HUES6 (cell line): ENCODE measurements around the gene CD74.

Experiments
- H3K27ac ChIP-seq: 2 replicates; pipeline ENCODE4 v1.7.0; 2013; ENCODE audit warnings: low read depth, mild to moderate bottlenecking, low read length, inconsistent platforms
- H3K27me3 ChIP-seq: 2 replicates; pipeline ENCODE4 v1.6.1; 2013; ENCODE audit warnings: low read length; ENCODE audit not compliant: control insufficient read depth, insufficient read depth
- H3K36me3 ChIP-seq: 2 replicates; pipeline ENCODE4 v1.6.1; 2013; ENCODE audit warnings: low read length; ENCODE audit not compliant: control insufficient read depth, insufficient read depth
- H3K4me1 ChIP-seq: 2 replicates; pipeline ENCODE4 v1.6.1; 2013; ENCODE audit warnings: low read length; ENCODE audit not compliant: control insufficient read depth, insufficient read depth
- H3K4me3 ChIP-seq: 2 replicates; pipeline ENCODE4 v1.5.1; 2013; ENCODE audit warnings: low read depth, low read length
- H3K9ac ChIP-seq: one replicate; pipeline ENCODE4 v1.6.1; 2013; ENCODE audit warnings: mild to moderate bottlenecking, low read length
- H3K9me3 ChIP-seq: 2 replicates; pipeline ENCODE4 v1.6.1; 2013; ENCODE audit warnings: low read depth, low read length; ENCODE audit not compliant: control insufficient read depth, insufficient read depth

The CD74 gene

DNA sequence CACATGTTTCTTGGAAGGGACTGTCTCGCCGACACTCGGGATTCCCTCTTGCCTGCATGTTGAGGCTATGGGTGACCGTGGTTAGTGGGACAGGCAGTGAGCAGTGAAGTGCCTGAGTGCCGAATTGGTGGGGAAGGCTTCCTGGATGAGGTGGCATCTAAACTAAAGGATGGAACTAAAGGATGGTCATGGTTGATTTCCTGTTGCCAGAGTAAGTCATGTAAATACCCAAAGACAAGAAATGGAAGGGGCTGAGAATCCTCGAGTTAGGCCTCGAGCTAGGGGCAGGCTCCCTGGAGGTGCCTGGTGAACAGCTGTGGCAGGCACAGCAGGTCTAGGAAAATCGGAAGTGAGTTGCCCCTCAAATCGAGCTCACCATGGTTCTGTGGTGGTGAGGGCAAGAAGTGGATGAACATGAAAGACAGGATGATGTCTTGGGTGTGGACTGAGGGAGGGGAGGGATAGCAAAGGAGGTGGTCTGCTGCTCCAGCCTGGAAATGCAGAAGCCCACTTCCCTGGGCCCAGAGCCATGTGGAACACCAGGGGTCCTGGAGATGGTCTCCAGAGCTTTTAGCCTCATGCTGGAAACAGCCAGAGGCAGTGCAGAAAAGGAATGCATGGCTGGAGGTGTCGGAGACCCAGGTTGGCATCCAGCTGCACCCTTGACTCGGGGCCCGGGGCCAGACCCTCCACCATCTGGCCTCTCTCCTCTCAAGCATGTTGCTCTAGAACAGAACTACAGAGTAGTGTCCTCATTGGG lies 12.2 kb downstream of the CD74 start:
- no peaks in the 10 kb centered on the region for H3K9me3 ChIP-seq
- no peak overlapping the region for H3K4me3 ChIP-seq
- H3K4me1 ChIP-seq: no peaks in the 10 kb centered on the region
- peaks cover 78% of the 10 kb centered on the region for H3K36me3 ChIP-seq
- no peak overlapping the region for H3K27ac ChIP-seq
- H3K9ac ChIP-seq: no peak overlapping the region
- no peaks in the 10 kb centered on the region for H3K27me3 ChIP-seq

DNA sequence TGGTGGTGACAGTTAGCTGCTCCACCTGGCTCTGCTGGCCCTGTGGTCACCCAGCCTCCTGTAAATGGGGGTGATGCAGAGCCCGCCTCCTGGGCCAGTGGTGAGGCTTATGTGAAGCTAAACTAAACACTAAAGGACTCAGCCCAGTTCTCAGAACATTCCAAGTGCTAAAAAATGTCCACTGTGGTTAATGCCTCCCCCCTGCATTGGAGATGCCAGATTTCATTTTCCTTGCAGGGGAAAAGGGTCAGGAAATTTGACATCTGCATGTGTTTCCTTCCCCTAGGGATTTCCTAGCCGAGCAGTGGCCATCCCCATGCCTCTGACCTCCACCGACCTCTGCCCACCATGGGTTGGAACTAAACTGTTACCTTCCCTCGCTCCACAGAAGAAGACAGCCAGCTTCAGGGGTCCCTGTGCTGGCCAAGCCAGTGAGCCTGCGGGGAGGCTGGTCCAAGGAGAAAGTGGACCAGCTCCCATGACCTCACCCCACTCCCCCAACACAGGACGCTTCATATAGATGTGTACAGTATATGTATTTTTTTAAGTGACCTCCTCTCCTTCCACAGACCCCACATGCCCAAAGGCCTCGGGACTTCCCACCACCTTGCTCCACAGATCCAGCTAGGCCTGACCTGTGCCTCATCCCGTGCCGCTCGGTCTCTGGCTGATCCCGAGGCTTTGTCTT lies 13.0 kb downstream of the CD74 start:
- Histone ChIP-seq H3K27ac (no peak overlapping the region), H3K9ac (no peak overlapping the region), H3K4me1 (no peaks in the 10 kb centered on the region), H3K4me3 (no peak overlapping the region), H3K36me3 (peaks cover 87% of the 10 kb centered on the region), H3K9me3 (no peaks in the 10 kb centered on the region), H3K27me3 (no peaks in the 10 kb centered on the region)

DNA sequence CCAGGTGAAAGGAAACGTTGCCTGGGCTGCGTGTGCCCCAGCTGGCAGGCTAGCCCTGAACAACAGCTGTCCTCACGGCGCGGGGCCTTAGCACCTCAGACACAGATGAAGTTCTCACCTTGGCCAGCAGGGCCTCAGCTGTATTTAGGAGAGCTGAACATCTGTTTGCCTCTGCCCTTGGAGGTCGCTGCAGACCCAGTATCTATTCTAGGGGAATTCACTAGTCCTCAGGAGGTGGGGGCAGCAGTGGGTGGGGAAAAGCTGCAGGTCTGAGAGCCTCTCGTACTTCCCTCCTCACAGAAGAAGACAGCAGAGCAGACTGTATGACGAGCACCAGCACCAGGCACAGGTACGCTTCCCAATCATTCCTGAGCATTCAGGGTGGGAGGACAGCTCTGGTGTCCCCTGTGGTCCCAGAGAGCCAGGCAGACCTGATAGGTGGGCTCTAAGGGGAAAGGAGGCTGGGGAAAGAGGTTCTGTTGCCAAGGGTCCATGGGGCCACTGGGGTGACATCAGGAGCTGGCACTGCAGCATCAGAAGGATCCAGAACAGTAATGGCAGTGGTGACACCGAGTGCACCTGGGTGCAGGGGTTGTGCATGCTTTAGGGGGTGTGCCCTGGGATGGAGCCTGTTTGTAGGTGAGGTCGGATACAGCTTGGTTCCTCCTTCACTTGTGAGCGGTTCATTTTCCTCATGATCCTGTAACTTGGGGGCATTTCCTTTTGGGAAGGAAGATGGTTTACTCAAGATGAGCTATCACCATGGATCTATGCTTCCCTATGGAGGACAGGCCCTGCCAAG lies 13.8 kb downstream of the CD74 start:
- no peak overlapping the region for H3K9ac ChIP-seq
- no peaks in the 10 kb centered on the region for H3K27me3 ChIP-seq
- peaks cover 94% of the 10 kb centered on the region for H3K36me3 ChIP-seq
- no peak overlapping the region for H3K27ac ChIP-seq
- H3K9me3 ChIP-seq: no peaks in the 10 kb centered on the region
- no peaks in the 10 kb centered on the region for H3K4me1 ChIP-seq
- H3K4me3 ChIP-seq: no peak overlapping the region

DNA sequence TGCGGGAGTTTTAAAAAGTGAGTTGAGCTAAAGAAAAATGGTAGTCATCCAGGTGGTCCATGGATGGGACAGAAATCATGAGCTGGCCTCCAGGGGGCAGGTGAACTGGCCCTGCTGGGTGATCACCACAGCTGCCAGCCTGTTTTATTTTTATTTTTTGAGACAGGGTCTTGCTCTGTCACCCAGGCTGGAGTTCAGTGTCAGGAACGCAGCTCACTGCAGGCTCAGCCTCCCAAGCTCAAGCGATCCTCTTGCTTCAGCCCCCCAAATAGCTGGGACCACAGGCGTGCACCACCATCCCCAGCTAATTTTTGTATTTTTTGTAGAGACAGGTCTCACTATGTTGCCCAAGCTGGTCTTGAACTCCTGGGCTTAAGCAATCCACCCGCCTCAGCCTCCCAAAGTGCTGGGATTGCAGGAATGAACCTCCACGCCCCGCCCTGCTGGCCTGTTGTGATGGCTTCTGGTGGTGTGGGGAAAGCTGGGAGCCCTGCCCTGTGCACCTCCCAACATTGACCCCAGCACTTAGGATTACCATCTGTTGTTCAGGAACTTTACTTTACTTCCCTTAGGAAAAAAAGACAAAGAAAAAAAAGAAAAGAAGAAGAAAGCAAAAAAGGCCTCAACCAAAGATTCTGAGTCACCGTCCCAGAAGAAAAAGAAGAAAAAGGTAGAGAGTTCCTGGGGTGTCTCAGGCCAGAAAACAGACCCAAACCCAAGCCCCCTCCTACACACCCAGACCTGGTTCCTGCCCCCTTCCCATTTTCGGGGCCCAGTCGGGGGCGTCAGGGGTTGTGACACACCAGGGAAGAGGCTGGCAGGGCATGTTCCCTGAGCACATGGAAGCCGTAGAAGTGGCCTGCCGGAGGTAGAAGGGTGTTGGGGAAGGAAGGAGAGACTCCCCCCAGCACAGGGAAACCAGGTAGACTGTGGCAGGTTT lies 14.7 kb downstream of the CD74 start:
- Histone ChIP-seq H3K27me3 (no peaks in the 10 kb centered on the region), H3K9ac (no peak overlapping the region), H3K36me3 (peaks cover 99% of the 10 kb centered on the region), H3K27ac (no peak overlapping the region), H3K4me1 (no peaks in the 10 kb centered on the region), H3K9me3 (no peaks in the 10 kb centered on the region), H3K4me3 (no peak overlapping the region)

DNA sequence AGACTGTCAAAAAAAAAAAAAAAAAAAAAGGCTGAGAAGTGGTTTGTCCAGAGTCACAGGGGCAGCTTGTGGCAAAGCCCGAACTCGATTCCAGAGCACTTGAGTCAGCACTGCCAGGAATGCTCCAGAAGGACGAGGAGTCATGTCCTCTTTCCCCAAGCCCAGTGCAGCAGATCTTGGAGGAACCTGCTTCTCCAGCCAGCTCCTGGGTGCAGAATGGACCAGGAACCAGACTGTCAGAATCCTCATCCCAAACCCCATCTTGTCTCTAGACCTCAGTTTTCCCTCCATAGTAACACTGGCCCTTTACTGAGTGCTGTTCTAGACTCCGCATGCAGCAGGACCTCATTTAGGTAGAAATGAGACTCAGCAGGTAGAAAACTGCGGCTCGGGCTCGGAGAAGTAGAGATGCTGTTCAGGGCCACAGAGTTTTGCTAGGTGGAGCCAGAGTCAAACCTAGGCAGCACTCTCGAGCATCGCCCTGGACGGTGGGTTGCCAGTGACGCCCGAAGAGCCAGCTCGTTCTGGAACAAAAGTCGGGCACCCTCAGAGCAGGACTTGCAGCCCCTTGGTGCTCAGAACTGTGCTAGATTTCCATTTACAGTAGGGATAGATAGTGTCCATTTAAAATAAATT lies 15.4 kb downstream of the CD74 start:
- H3K4me3 ChIP-seq: no peak overlapping the region
- H3K27ac ChIP-seq: no peak overlapping the region
- no peaks in the 10 kb centered on the region for H3K4me1 ChIP-seq
- no peak overlapping the region for H3K9ac ChIP-seq
- H3K27me3 ChIP-seq: no peaks in the 10 kb centered on the region
- H3K36me3 ChIP-seq: peaks cover 99% of the 10 kb centered on the region
- no peaks in the 10 kb centered on the region for H3K9me3 ChIP-seq

DNA sequence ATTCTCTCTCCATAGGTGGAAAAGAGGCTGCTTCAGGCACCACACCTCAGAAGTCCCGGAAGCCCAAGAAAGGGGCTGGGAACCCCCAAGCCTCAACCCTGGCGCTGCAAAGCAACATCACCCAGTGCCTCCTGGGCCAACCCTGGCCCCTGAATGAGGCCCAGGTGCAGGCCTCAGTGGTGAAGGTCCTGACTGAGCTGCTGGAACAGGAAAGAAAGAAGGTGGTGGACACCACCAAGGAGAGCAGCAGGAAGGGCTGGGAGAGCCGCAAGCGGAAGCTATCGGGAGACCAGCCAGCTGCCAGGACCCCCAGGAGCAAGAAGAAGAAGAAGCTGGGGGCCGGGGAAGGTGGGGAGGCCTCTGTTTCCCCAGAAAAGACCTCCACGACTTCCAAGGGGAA lies 16.4 kb downstream of the CD74 start:
- no peaks in the 10 kb centered on the region for H3K27me3 ChIP-seq
- no peaks in the 10 kb centered on the region for H3K4me1 ChIP-seq
- no peak overlapping the region for H3K4me3 ChIP-seq
- peaks cover 100% of the 10 kb centered on the region for H3K36me3 ChIP-seq
- H3K9me3 ChIP-seq: no peaks in the 10 kb centered on the region
- H3K9ac ChIP-seq: no peak overlapping the region
- no peak overlapping the region for H3K27ac ChIP-seq

DNA sequence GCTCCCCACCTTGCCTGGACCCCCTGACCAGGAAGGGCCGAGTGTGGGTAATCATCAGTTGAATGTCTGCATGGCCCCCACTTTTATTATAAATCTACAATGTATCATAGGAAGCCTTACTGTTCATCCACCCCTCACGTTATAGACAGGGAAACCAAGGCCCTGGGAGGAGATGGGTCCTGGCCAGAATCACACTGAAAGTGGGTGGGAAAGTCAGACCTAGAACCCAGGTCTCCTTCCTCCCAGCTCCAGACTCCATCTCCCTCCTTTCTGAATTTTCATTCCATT lies 17.1 kb downstream of the CD74 start:
- Histone ChIP-seq H3K9me3 (no peaks in the 10 kb centered on the region), H3K27ac (no peak overlapping the region), H3K4me1 (no peaks in the 10 kb centered on the region), H3K9ac (no peak overlapping the region), H3K4me3 (no peak overlapping the region), H3K36me3 (peaks cover 100% of the 10 kb centered on the region), H3K27me3 (no peaks in the 10 kb centered on the region)

DNA sequence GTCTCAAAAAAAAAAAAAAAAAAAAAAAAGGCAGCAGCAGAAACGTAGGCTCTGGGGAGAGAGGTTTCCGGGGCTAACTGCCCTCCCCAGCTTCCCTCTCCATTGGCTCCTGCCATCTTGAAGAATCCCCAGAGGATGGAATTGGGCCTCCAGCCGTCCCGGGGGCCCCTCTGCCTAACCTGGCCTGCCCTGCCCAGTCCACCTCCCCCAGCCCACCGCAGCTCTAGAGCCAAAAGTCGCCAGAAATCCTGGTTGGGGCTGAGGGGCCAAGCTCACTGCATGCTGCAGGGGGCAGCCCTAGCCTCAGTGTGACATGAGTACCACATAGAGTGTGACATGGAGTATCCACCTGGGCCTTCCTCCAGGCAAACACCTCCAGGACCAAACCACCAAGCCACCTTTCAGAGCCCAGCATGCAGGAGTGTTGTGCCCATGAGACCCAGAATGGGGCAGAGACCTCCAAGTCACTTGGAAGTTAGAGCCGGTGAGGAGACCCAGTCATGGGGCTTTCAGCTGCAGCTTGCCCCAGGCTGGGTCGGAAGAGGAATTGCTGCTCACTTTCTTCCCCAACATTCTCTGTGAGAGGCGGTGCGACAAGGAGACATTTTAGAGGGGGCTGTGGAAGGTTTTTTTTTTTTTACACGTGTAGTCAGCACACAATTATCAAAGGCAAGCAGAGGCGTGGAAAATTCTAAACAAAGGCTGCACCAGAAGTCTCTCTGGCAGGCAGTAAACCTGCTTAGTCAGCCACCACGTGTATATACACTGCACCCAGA lies 17.6 kb downstream of the CD74 start:
- H3K27me3 ChIP-seq: no peaks in the 10 kb centered on the region
- H3K4me3 ChIP-seq: no peak overlapping the region
- no peaks in the 10 kb centered on the region for H3K9me3 ChIP-seq
- peaks cover 100% of the 10 kb centered on the region for H3K36me3 ChIP-seq
- no peak overlapping the region for H3K9ac ChIP-seq
- H3K4me1 ChIP-seq: no peaks in the 10 kb centered on the region
- H3K27ac ChIP-seq: no peak overlapping the region

DNA sequence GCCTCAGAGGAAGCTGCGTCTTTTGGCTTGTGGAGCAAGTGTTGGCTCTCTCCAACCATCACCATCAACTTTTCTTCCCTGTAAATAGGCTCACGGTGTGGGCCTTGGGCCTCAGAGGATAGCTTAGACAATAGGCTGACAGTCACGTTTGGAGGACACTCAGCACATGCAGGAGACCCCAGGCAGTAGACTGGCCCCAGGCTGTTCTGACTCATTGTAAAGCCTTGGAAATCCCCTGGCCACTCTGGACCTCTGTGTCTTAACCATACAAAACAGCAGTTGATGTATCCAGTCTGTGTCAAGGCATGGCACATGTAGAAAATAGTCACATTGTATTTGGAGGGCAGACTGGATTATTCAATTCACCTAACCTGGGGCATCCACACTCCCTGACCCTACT lies 18.6 kb downstream of the CD74 start:
- Histone ChIP-seq H3K27ac (no peak overlapping the region), H3K36me3 (peaks cover 100% of the 10 kb centered on the region), H3K27me3 (no peaks in the 10 kb centered on the region), H3K4me1 (no peaks in the 10 kb centered on the region), H3K9me3 (no peaks in the 10 kb centered on the region), H3K4me3 (no peak overlapping the region), H3K9ac (no peak overlapping the region)
